OCI-LY7 (cell line): Measurements from ENCODE around the gene APOL1. TPM values are rescaled to one million over a fixed set of nuclear protein-coding genes. Genes with fewer than 3 reads are reported as not detected.
"Not testable (repeated sequence)": the region's sequence is repeated elsewhere in the genome, so short reads cannot be mapped to it uniquely, and the experiment has no call there.

ENCODE experiments used
- BruUV-seq: library from RNA; stranded (reverse); fragments of 400-500 nt; replicated peaks from 2 replicates; lab custom pipeline; 2021; lab: Mats Ljungman, UMichigan
- CTCF ChIA-PET: fragments of 300-600 bp; sonication (Branson Sonifier 250); formaldehyde crosslinking; loops from one replicate; lab custom pipeline; 2022; ENCODE audit warnings: antibody characterized with exemption; ENCODE audit not compliant: unreplicated experiment; lab: Charles Lee
- POLR2A ChIA-PET: fragments of 300-600 bp; sonication (Branson Sonifier 250); formaldehyde crosslinking; loops from one replicate; lab custom pipeline; 2022; ENCODE audit warnings: antibody characterized with exemption; lab: Charles Lee
- DNase-seq: peaks from one replicate; pipeline ENCODE4 v3.0.0-alpha.2; 2015; ENCODE audit warnings: low spot score
- H2AFZ ChIP-seq: fragments of 200-600 bp; sonication (generic), shearing (Covaris generic); 2 replicates; pipeline ENCODE4 v1.6.1; 2014; ENCODE audit warnings: mild to moderate bottlenecking, antibody characterized with exemption, low read length, moderate library complexity
- H3K27ac ChIP-seq: fragments of 200-600 bp; sonication (generic); 2 replicates; pipeline ENCODE4 v1.5.1; 2014; ENCODE audit warnings: mixed run types, low read depth, mild to moderate bottlenecking, moderate library complexity, low read length, inconsistent platforms; ENCODE audit not compliant: poor library complexity, severe bottlenecking
- H3K36me3 ChIP-seq: fragments of 200-600 bp; sonication (generic); 2 replicates; pipeline ENCODE4 v1.6.1; 2014; ENCODE audit warnings: mild to moderate bottlenecking, antibody characterized with exemption, low read length, moderate library complexity, mixed read lengths; ENCODE audit not compliant: insufficient read depth
- H3K4me1 ChIP-seq: fragments of 200-600 bp; sonication (generic); 2 replicates; pipeline ENCODE4 v1.5.1; 2014; ENCODE audit warnings: mild to moderate bottlenecking, low read length; ENCODE audit not compliant: insufficient read depth, poor library complexity, severe bottlenecking
- H3K4me2 ChIP-seq: fragments of 200-600 bp; sonication (generic); 2 replicates; pipeline ENCODE4 v1.6.1; 2014; ENCODE audit warnings: mild to moderate bottlenecking, low read length
- H3K4me3 ChIP-seq: fragments of 200-600 bp; sonication (generic); 2 replicates; pipeline ENCODE4 v1.5.1; 2014; ENCODE audit warnings: mild to moderate bottlenecking, low read depth, low read length; ENCODE audit not compliant: poor library complexity, severe bottlenecking
- H3K79me2 ChIP-seq: fragments of 200-600 bp; sonication (generic); 2 replicates; pipeline ENCODE4 v1.6.1; 2016; ENCODE audit warnings: low read depth, mild to moderate bottlenecking, low read length, moderate library complexity, mixed read lengths; ENCODE audit not compliant: insufficient read depth
- H3K9me2 ChIP-seq: fragments of 200-600 bp; sonication (generic); 2 replicates; pipeline ENCODE4 v1.6.1; 2016; ENCODE audit warnings: mild to moderate bottlenecking, low read length, mixed read lengths; ENCODE audit not compliant: insufficient read depth
- H3K9me3 ChIP-seq: fragments of 200-600 bp; sonication (generic); 2 replicates; pipeline ENCODE4 v1.6.1; 2014; ENCODE audit warnings: mild to moderate bottlenecking, mixed run types, low read length, mixed read lengths
- H4K20me1 ChIP-seq: fragments of 200-600 bp; sonication (generic); 2 replicates; pipeline ENCODE4 v1.6.1; 2014; ENCODE audit warnings: mild to moderate bottlenecking, antibody characterized with exemption, low read length, moderate library complexity, mixed read lengths; ENCODE audit not compliant: insufficient read depth
- EZH2phosphoT487 ChIP-seq: fragments of 200-600 bp; sonication (generic); IDR thresholded peaks from 2 replicates; pipeline ENCODE4 v1.6.1; 2018; ENCODE audit warnings: low read depth, borderline replicate concordance, mild to moderate bottlenecking, mixed run types, antibody characterized with exemption, low read length, moderate library complexity, mixed read lengths
- intact Hi-C: fragments of 100-400 bp; cut with micrococcal nuclease; formaldehyde crosslinking; loops from one replicate; pipeline ENCODE4 v1.10.0; 2022; ENCODE audit not compliant: unreplicated experiment
- total RNA-seq, 2 experiments: library from RNA; depleted of rRNA in 1 of 2; stranded (reverse); fragments of >200 nt in 1 of 2; shearing (Covaris generic) in 1 of 2; gene quantifications; 2 replicates each; pipeline ENCODE4 v1.2.3, GENCODE V29; 2014 to 2022
- TF ChIP-seq, protein P1 (sequence below): fragments of 200-600 bp; sonication (generic); conservative IDR thresholded peaks from 2 replicates; pipeline ENCODE4 v1.5.1; 2014; ENCODE audit warnings: mild to moderate bottlenecking, antibody characterized with exemption, low read length, moderate library complexity, mixed read lengths

Gene APOL1
- total RNA-seq, 2 experiments from 2014 or later = 0.42 to 0.47 TPM

DNA sequence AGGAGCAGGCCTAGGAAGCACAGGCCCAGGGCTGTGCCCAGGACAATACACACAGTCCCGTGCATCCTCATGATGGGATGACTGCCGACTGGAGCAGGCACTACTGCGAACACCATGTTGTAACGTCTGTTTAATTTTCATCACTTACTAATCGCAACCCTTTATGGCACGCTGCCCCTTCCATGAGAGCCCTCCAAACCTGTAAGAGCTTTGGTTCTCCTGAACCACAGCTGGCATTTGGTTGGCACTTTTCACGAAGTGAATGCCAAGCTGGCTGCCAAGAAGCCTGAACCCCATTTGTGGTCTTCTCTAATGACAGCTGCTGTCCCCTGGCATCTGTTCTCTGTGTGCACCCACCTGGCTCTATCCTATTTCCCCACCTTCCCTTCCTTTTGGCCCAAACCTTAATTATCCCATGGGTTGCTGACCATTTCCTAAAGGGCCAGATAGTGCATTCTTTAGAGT is 36.5 kb downstream of the APOL1 start:
- no peaks in the 10 kb centered on the region for H3K9me2 ChIP-seq
- no peak overlapping the region for H2AFZ ChIP-seq
- CTCF ChIA-PET = no interaction called here
- no TSS peak for BruUV-seq
- POLR2A ChIA-PET = interaction anchor here (0.6 kb wide), 1 partner anchor 192 kb away, joined by 3 read pairs; no protein-coding TSS in a partner anchor
- H3K9me3 ChIP-seq = no peaks in the 10 kb centered on the region
- H3K4me3 ChIP-seq = no peak overlapping the region
- H3K4me1 ChIP-seq = no peaks in the 10 kb centered on the region
- no peak overlapping the region for H3K27ac ChIP-seq
- H3K36me3 ChIP-seq = peaks cover 85% of the 10 kb centered on the region
- H3K4me2 ChIP-seq = no peak overlapping the region
- no peaks in the 10 kb centered on the region for H3K79me2 ChIP-seq
- DNase-seq = no peak
- intact Hi-C loops = no loop called here
- H4K20me1 ChIP-seq = no peaks in the 10 kb centered on the region
- no peak for TF ChIP-seq EZH2phosphoT487
- TF ChIP-seq, protein P1, sequence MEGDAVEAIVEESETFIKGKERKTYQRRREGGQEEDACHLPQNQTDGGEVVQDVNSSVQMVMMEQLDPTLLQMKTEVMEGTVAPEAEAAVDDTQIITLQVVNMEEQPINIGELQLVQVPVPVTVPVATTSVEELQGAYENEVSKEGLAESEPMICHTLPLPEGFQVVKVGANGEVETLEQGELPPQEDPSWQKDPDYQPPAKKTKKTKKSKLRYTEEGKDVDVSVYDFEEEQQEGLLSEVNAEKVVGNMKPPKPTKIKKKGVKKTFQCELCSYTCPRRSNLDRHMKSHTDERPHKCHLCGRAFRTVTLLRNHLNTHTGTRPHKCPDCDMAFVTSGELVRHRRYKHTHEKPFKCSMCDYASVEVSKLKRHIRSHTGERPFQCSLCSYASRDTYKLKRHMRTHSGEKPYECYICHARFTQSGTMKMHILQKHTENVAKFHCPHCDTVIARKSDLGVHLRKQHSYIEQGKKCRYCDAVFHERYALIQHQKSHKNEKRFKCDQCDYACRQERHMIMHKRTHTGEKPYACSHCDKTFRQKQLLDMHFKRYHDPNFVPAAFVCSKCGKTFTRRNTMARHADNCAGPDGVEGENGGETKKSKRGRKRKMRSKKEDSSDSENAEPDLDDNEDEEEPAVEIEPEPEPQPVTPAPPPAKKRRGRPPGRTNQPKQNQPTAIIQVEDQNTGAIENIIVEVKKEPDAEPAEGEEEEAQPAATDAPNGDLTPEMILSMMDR = no peak

DNA sequence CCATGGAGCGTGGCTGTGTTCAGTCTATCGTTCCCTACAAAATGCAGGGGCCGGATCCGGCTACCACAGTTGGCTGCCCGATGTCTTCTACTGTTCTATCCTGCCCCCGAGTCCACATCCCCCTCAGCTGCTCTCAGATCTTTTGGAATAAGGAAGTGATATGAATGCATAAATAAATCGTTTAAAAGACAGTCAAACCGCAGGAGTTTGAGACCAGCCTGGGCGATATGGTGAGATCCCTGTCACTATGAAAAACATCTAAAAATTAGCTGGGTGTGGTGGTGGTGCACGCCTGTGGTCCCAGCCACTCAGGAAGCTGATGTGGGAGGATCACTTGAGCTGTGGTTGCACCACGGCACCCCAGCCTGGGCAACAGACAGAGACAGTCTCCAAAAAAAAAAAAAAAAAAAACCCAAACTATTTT is 37.0 kb downstream of the APOL1 start:
- DNase-seq, H2AFZ ChIP-seq, H3K9me3 ChIP-seq, H3K4me1 ChIP-seq, H4K20me1 ChIP-seq, H3K9me2 ChIP-seq, H3K79me2 ChIP-seq, H3K27ac ChIP-seq, H3K4me3 ChIP-seq, H3K4me2 ChIP-seq, intact Hi-C loops, BruUV-seq, CTCF ChIA-PET: not testable (repeated sequence)
- POLR2A ChIA-PET = interaction anchor here (0.6 kb wide), 1 partner anchor 192 kb away, joined by 3 read pairs; no protein-coding TSS in a partner anchor
- peaks cover 85% of the 10 kb centered on the region for H3K36me3 ChIP-seq

DNA sequence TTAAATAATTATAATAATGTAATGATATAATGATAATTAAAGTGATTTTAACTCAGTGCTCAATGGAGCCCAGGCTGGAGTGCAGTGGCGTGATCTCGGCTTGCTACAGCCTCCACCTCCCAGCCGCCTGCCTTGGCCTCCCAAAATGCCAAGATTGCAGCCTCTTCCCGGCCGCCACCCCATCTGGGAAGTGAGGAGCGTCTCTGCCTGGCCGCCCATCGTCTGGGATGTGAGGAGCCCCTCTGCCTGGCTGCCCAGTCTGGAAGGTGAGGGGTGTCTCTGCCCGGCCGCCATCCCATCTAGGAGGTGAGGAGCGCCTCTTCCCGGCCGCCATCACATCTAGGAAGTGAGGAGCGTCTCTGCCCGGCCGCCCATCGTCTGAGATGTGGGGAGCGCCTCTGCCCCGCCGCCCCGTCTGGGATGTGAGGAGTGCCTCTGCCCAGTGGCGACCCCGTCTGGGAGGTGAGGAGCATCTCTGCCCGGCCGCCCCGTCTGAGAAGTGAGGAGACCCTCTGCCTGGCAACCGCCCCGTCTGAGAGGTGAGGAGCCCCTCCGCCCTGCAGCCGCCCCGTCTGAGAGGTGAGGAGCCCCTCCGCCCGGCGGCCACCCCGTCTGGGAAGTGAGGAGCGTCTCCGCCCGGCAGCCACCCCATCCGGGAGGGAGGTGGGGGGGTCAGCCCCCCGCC is 37.6 kb downstream of the APOL1 start:
- H3K4me1 ChIP-seq, H3K27ac ChIP-seq, H3K9me2 ChIP-seq, H3K9me3 ChIP-seq, POLR2A ChIA-PET, H3K4me2 ChIP-seq, H4K20me1 ChIP-seq, H3K4me3 ChIP-seq, CTCF ChIA-PET, DNase-seq, H2AFZ ChIP-seq, H3K79me2 ChIP-seq, BruUV-seq, intact Hi-C loops: not testable (repeated sequence)
- peaks cover 85% of the 10 kb centered on the region for H3K36me3 ChIP-seq
